Peyer's patch (tissue), 4 donors: ENCODE measurements around the gene CD4. TPM values are rescaled to one million over a fixed set of nuclear protein-coding genes. Genes with fewer than 3 reads are reported as not detected.

Source experiments
- DNase-seq, 3 donors: peaks; one replicate each; pipeline ENCODE4 v3.0.0-alpha.2; 2017 to 2019
- H3K27ac ChIP-seq, 4 donors: fragments of 200-600 bp; sonication (generic); one replicate each; pipeline ENCODE4 v1.5.1; 2016 to 2019
- H3K27me3 ChIP-seq, 2 donors: fragments of 200-600 bp; sonication (generic); one replicate each; pipeline ENCODE4 v1.5.1; 2019
- H3K36me3 ChIP-seq, 3 donors: fragments of 200-600 bp; sonication (generic); one replicate each; pipeline ENCODE4 v1.5.1; 2016 to 2019
- H3K4me1 ChIP-seq, 4 donors: fragments of 200-600 bp; sonication (generic); one replicate each; pipeline ENCODE4 v1.5.1; 2016 to 2019
- H3K4me3 ChIP-seq, 4 donors: fragments of 200-600 bp; sonication (generic); 1 replicate in 3 of 4; 2 replicates in 1 of 4; pipeline ENCODE4 v1.5.1; 2016 to 2019; ENCODE audit warnings: mild to moderate bottlenecking in 1 of 4
- H3K9me3 ChIP-seq, 4 donors: fragments of 200-600 bp; sonication (generic); one replicate each; pipeline ENCODE4 v1.5.1; 2016 to 2019; ENCODE audit warnings: mild to moderate bottlenecking in 1 of 4
- CTCF ChIP-seq, 6 experiments: fragments of 450-650 bp in 4 of 6; fragments of 200-600 bp in 2 of 6; sonication (generic) in 1 of 6; IDR thresholded peaks; one replicate each; pipeline ENCODE4 v1.5.1; 2017 to 2019; ENCODE audit warnings: antibody characterized with exemption in 6 of 6, mild to moderate bottlenecking in 3 of 6, moderate library complexity in 1 of 6
- POLR2A ChIP-seq, 2 donors: fragments of 450-650 bp; IDR thresholded peaks; one replicate each; pipeline ENCODE4 v1.5.1; 2017; ENCODE audit warnings: antibody characterized with exemption in 2 of 2, mild to moderate bottlenecking in 2 of 2, moderate library complexity in 2 of 2
- total RNA-seq, 4 donors: library from RNA; depleted of rRNA; stranded (reverse); fragments of >200 nt; gene quantifications; one replicate each; pipeline ENCODE4 v1.1.0, GENCODE V29; 2016

Gene CD4
- total RNA-seq, 4 donors from 2014 or later: 2.1 to 9.1 (median 4.0) TPM

DNA sequence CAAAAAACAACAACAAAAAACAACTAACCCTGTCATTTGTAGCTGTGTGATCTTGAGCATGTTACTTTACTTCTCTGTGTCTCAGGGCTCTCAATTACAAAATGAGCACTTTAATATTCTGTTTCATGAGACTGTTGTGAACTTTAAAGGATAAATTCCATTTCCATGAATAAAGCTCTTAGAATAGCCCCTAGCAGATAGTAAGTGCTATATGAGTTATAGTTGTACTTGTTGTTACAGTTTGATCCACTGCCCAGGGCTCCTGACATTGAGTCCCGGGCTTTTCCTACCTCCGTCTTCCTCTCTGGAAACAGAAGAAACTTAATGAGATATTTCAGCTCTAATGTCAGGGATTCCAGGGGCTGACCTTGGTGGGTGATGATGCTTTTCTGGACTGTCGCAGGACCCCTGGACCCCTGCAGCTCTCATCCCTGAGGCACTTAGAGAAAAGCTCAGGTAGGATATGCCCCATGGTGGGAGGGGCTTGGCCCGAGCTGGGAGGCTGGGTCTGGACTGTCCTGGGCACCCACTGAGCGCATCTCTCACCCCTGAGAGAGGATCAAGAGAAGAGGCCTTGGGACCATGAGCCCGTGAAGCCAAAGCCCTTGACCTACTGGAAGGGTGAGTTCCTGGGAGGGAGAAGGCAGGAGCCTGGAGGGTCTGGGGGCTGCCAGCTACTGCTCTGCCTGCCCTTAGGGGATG is 44.0 kb downstream of the CD4 start:
- TF ChIP-seq CTCF (IDR thresholded peaks at IDR 0.05) (no peak), POLR2A (IDR thresholded peaks at IDR 0.05) (no peak)
- DNase-seq: no peak
- Histone ChIP-seq H3K9me3 (no peaks in the 10 kb centered on the region), H3K27ac (no peak overlapping the region), H3K27me3 (no peaks in the 10 kb centered on the region), H3K4me3 (no peak overlapping the region), H3K4me1 (peaks cover 0 to 11% (median 5%) of the 10 kb centered on the region in 4 donors), H3K36me3 (peaks cover 0 to 14% (median 0%) of the 10 kb centered on the region in 3 donors)

GRCh38 chr12:6834254-6834653 is 44.9 kb downstream of the CD4 start:
- DNase-seq: no peak
- TF ChIP-seq POLR2A (IDR thresholded peaks at IDR 0.05) (no peak), CTCF (IDR thresholded peaks at IDR 0.05) (no peak)
- H3K9me3 ChIP-seq: no peaks in the 10 kb centered on the region
- no peaks in the 10 kb centered on the region for H3K27me3 ChIP-seq
- no peak overlapping the region for H3K27ac ChIP-seq
- peaks cover 0 to 9% (median 2%) of the 10 kb centered on the region in 4 donors for H3K4me1 ChIP-seq
- H3K4me3 ChIP-seq: no peak overlapping the region
- peaks cover 0 to 16% (median 0%) of the 10 kb centered on the region in 3 donors for H3K36me3 ChIP-seq

DNA sequence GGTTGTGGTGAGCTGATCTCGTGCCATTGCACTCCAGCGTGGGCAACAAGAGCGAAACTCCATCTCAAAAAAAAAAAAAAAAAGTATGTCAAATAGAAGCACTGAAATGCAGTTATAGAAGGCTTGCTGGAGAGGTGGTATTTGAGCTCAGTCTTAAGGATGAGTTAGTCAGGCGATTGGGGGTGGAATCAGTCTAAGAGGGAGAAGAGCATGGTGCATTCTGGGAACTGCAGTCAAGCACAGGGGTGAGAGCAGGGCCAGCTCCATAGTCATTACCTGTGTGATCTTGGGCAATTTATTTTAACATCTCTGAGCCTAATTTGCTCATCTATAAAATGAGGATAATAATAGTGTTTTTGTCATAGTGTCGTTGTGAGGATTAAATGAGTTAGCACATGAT is 45.5 kb downstream of the CD4 start:
- peaks cover 0 to 19% (median 0%) of the 10 kb centered on the region in 3 donors for H3K36me3 ChIP-seq
- H3K9me3 ChIP-seq: no peaks in the 10 kb centered on the region
- TF ChIP-seq CTCF (IDR thresholded peaks at IDR 0.05): no peak
- no peak for TF ChIP-seq POLR2A (IDR thresholded peaks at IDR 0.05)
- H3K27ac ChIP-seq: no peak overlapping the region
- peaks cover 0 to 2% (median 0%) of the 10 kb centered on the region in 4 donors for H3K4me1 ChIP-seq
- no peaks in the 10 kb centered on the region for H3K27me3 ChIP-seq
- DNase-seq: no peak
- no peak overlapping the region for H3K4me3 ChIP-seq

GRCh38 chr12:6836851-6837250 is 47.5 kb downstream of the CD4 start:
- Histone ChIP-seq H3K27me3 (no peaks in the 10 kb centered on the region), H3K4me1 (peaks cover 0 to 4% (median 0%) of the 10 kb centered on the region in 4 donors), H3K4me3 (no peak overlapping the region), H3K36me3 (peaks cover 0 to 19% (median 0%) of the 10 kb centered on the region in 3 donors), H3K9me3 (no peaks in the 10 kb centered on the region), H3K27ac (no peak overlapping the region)
- no peak for DNase-seq
- TF ChIP-seq POLR2A (IDR thresholded peaks at IDR 0.05) (no peak), CTCF (IDR thresholded peaks at IDR 0.05) (no peak)

- H3K27me3 ChIP-seq: no peaks in the 10 kb centered on the region
- H3K27ac ChIP-seq: no peak overlapping the region
- H3K9me3 ChIP-seq: no peaks in the 10 kb centered on the region
- TF ChIP-seq CTCF (IDR thresholded peaks at IDR 0.05): no peak
- TF ChIP-seq POLR2A (IDR thresholded peaks at IDR 0.05): no peak
- H3K4me3 ChIP-seq: no peak overlapping the region
- DNase-seq: no peak
- H3K4me1 ChIP-seq: peaks cover 0 to 4% (median 0%) of the 10 kb centered on the region in 4 donors
- peaks cover 0 to 19% (median 0%) of the 10 kb centered on the region in 3 donors for H3K36me3 ChIP-seq
Observed at GRCh38 chr12:6837370-6838060, 48.2 kb downstream of the CD4 start.
